AG04450 (cell line): ENCODE data around the gene CAB39L. TPM values are rescaled to one million over a fixed set of nuclear protein-coding genes. Genes with fewer than 3 reads are reported as not detected.

ENCODE experiments used
- CTCF ChIA-PET: fragments of 300-600, 350-600 bp; formaldehyde crosslinking; extraction: SDS; loops from one replicate; lab custom pipeline; 2022; ENCODE audit warnings: antibody characterized with exemption, inconsistent platforms; lab: Charles Lee
- POLR2A ChIA-PET: fragments of 350-600 bp; formaldehyde crosslinking; extraction: SDS; loops from one replicate; lab custom pipeline; 2021; ENCODE audit warnings: antibody characterized with exemption, inconsistent platforms; lab: Yijun Ruan, JAX
- DNase-seq: peaks from one replicate; pipeline ENCODE4 v3.0.0-alpha.2; 2011; ENCODE audit warnings: low read depth, low spot score
- H3K27ac ChIP-seq: one replicate; pipeline ENCODE4 v1.5.1; 2012; ENCODE audit warnings: low read depth, low read length, control low read depth
- H3K27me3 ChIP-seq: one replicate; pipeline ENCODE4 v1.6.0; 2012; ENCODE audit warnings: low read length; ENCODE audit not compliant: control insufficient read depth, insufficient read depth
- H3K4me3 ChIP-seq: 2 replicates; pipeline ENCODE4 v1.5.1; 2011; ENCODE audit warnings: mild to moderate bottlenecking, low read depth, low read length, control low read depth
- H3K9me3 ChIP-seq: 2 replicates; pipeline ENCODE4 v1.5.1; 2012; ENCODE audit warnings: low read length; ENCODE audit not compliant: control insufficient read depth, insufficient read depth
- CTCF ChIP-seq: IDR thresholded peaks from 2 replicates; pipeline ENCODE4 v1.5.1; 2011; ENCODE audit warnings: low read depth, low read length, control low read depth, inconsistent platforms
- polyA plus RNA-seq: library from polyadenylated mRNA; depleted of rRNA; stranded (reverse); fragments of >200 nt; gene quantifications from 2 replicates; pipeline ENCODE4 v1.2.3, GENCODE V29; 2011

The CAB39L gene
- polyA plus RNA-seq, 1 experiment: 26.3 TPM

- no peaks in the 10 kb centered on the region for H3K27me3 ChIP-seq
- CTCF ChIA-PET: no interaction called here
- DNase-seq: no peak
Measured at GRCh38 chr13:49305792-49306425, 138.0 kb downstream of the CAB39L start.

GRCh38 chr13:49304763-49305700, 138.8 kb downstream of the CAB39L start:
- Histone ChIP-seq H3K4me3 (no peak overlapping the region), H3K27ac (no peak overlapping the region), H3K9me3 (no peaks in the 10 kb centered on the region; the same call in 1 of the 2 replicates), H3K27me3 (no peaks in the 10 kb centered on the region)
- no peak for TF ChIP-seq CTCF
- no peak for DNase-seq
- CTCF ChIA-PET: no interaction called here
- POLR2A ChIA-PET: no interaction called here

More at GRCh38 chr13:49305792-49306425, 138.0 kb downstream of the CAB39L start:
- TF ChIP-seq CTCF: no peak
- peaks cover 4% of the 10 kb centered on the region for H3K9me3 ChIP-seq
- POLR2A ChIA-PET: no interaction called here
- H3K27ac ChIP-seq: no peak overlapping the region
- no peak overlapping the region for H3K4me3 ChIP-seq

GRCh38 chr13:49304356-49304755, 139.5 kb downstream of the CAB39L start:
- ChIA-PET POLR2A (no interaction called here), CTCF (no interaction called here)
- no peak for DNase-seq
- no peaks in the 10 kb centered on the region; the same call in 1 of the 2 replicates for H3K9me3 ChIP-seq
- no peaks in the 10 kb centered on the region for H3K27me3 ChIP-seq
- TF ChIP-seq CTCF: no peak
- H3K4me3 ChIP-seq: no peak overlapping the region
- no peak overlapping the region for H3K27ac ChIP-seq

- Histone ChIP-seq H3K9me3 (no peaks in the 10 kb centered on the region; the same call in 1 of the 2 replicates), H3K27me3 (no peaks in the 10 kb centered on the region), H3K4me3 (no peak overlapping the region), H3K27ac (no peak overlapping the region)
- no peak for TF ChIP-seq CTCF
- DNase-seq: no peak
- ChIA-PET CTCF (interaction anchor here (0.5 to 1.3 kb wide), 3 partner anchors 23 to 300 kb away, joined by 3 to 4 read pairs (median 4); no protein-coding TSS in a partner anchor), POLR2A (no interaction called here)
Measured at GRCh38 chr13:49303533-49304252, 140.2 kb downstream of the CAB39L start.
